KG1 (cell line): Measurements from ENCODE around the gene CNPY2.
"Not testable (repeated sequence)": the region's sequence is repeated elsewhere in the genome, so short reads cannot be mapped to it uniquely, and the experiment has no call there.

Source experiments
- DNase-seq: peaks from one replicate; lab custom pipeline; 2025; lab: John Stamatoyannopoulos, UW

CNPY2 gene

GRCh38 chr12:56315622-56316473 lies at the start of gene CNPY2:
Gene CNPY2 (minus strand): TSS chr12:56315988. CDS start chr12:56315217, 771 bp downstream.
- DNase-seq, result peak; percentile 43

- no peak for DNase-seq
These were observed 46.6 kb upstream of the CNPY2 start, which contains the start of gene APOF for GRCh38 chr12:56362130-56363059. Gene APOF (minus strand): TSS chr12:56362857. CDS start chr12:56362745, 112 bp downstream.

GRCh38 chr12:56361487-56362129 lies 45.8 kb upstream of the CNPY2 start:
- DNase-seq, result no peak

- DNase-seq, result peak; percentile 82
These were observed 44.3 kb upstream of the CNPY2 start, which contains the start of gene STAT2 for GRCh38 chr12:56359851-56360767. Gene STAT2 (minus strand): TSS chr12:56360107. CDS start chr12:56356571, 3,536 bp downstream.

- no peak for DNase-seq
These were observed 43.2 kb upstream of the CNPY2 start for GRCh38 chr12:56358836-56359532.

GRCh38 chr12:56351325-56351724 lies 35.5 kb upstream of the CNPY2 start:
- DNase-seq, result no peak

GRCh38 chr12:56350662-56351061 lies 34.9 kb upstream of the CNPY2 start:
- DNase-seq, result no peak

- DNase-seq, result no peak
These were observed 33.0 kb upstream of the CNPY2 start for GRCh38 chr12:56348776-56349175.

- not testable (repeated sequence) for DNase-seq
These were observed 31.5 kb upstream of the CNPY2 start for GRCh38 chr12:56347255-56347654.

- DNase-seq, result no peak
These were observed 30.9 kb upstream of the CNPY2 start for GRCh38 chr12:56346675-56347074.

GRCh38 chr12:56342290-56342689 lies 26.5 kb upstream of the CNPY2 start:
- DNase-seq, result not testable (repeated sequence)

GRCh38 chr12:56341616-56342015 lies 25.8 kb upstream of the CNPY2 start:
- DNase-seq, result no peak

GRCh38 chr12:56339158-56339422 lies 23.3 kb upstream of the CNPY2 start:
- no peak for DNase-seq

GRCh38 chr12:56338308-56339157 lies 22.7 kb upstream of the CNPY2 start, which contains the start of gene IL23A:
Gene IL23A (plus strand): TSS chr12:56338884. CDS start chr12:56339045, 161 bp downstream.
- no peak for DNase-seq

- DNase-seq, result no peak
These were observed 22.0 kb upstream of the CNPY2 start for GRCh38 chr12:56337753-56338251.

- no peak for DNase-seq
These were observed 20.8 kb upstream of the CNPY2 start for GRCh38 chr12:56336361-56337167.

- not testable (repeated sequence) for DNase-seq
These were observed 19.7 kb upstream of the CNPY2 start for GRCh38 chr12:56335527-56335926.

- DNase-seq, result no peak
These were observed 18.7 kb upstream of the CNPY2 start for GRCh38 chr12:56334490-56334793.
